LNCAP (cell line): ENCODE results near the gene PTGR2.

Source experiments
- TF ChIP-seq, protein P1 (sequence below): fragments of 450-650 bp; IDR thresholded peaks from 2 replicates; pipeline ENCODE4 v1.5.1; 2017; ENCODE audit warnings: mild to moderate bottlenecking

PTGR2 gene

DNA sequence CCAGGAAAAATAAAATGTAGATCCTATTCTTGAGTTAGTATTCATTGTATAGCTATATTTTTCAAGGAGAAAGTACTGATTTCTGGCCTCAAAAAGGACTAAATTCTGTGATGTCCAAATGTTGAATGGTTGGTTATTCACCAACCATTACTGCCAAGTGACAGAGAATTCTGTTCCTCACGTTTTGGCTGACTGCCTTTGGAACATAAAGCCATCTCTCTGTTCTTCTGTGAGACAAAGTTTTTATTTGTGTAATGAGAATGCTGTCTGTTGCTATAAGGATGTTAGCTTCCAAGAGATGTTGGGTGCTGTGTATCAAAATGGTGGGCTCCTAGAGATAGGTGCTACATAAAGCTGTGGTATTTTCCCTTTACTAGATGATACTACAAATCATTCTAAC, 44.3 kb downstream of the PTGR2 start:
- TF ChIP-seq, protein P1, sequence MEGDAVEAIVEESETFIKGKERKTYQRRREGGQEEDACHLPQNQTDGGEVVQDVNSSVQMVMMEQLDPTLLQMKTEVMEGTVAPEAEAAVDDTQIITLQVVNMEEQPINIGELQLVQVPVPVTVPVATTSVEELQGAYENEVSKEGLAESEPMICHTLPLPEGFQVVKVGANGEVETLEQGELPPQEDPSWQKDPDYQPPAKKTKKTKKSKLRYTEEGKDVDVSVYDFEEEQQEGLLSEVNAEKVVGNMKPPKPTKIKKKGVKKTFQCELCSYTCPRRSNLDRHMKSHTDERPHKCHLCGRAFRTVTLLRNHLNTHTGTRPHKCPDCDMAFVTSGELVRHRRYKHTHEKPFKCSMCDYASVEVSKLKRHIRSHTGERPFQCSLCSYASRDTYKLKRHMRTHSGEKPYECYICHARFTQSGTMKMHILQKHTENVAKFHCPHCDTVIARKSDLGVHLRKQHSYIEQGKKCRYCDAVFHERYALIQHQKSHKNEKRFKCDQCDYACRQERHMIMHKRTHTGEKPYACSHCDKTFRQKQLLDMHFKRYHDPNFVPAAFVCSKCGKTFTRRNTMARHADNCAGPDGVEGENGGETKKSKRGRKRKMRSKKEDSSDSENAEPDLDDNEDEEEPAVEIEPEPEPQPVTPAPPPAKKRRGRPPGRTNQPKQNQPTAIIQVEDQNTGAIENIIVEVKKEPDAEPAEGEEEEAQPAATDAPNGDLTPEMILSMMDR, result no peak

DNA sequence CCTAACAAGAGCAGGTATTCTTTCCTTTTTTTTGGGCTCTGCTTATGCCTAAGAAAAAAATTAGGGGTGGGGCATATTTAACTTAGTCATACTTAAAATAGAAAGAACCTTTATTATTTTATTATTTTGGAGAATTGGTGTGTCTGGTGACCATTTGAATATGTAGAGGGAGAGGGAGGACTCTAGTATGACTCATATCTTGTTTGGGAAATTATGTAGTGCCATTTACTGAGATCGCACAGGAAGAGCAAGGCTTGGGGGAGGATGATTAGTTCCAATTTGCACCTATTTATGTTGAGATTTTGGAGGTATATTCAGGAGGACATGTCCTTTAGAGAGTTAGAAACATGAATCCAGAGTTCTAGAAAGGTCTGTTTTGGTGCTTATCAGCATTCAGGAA, 44.9 kb downstream of the PTGR2 start:
- TF ChIP-seq, protein P1, result no peak

DNA sequence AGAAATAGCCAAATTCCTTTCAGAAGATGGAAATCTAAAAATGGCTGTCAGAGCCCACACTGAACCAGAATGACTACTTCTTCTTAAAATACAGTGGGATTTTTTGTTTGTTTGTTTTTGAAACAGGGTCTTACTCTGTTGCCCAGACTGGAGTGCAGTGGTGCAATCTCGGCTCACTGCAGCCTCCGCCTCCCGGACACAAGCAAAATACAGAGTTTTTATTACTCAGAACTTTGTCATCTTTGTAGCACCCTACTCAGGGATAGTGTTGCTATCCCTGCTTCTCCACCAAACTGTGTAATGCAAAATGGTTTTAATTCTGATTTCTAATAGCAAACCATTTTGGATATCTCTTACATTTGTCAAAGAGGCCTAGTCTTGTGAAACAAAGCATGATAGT, 51.4 kb downstream of the PTGR2 start:
- TF ChIP-seq, protein P1, result no peak

DNA sequence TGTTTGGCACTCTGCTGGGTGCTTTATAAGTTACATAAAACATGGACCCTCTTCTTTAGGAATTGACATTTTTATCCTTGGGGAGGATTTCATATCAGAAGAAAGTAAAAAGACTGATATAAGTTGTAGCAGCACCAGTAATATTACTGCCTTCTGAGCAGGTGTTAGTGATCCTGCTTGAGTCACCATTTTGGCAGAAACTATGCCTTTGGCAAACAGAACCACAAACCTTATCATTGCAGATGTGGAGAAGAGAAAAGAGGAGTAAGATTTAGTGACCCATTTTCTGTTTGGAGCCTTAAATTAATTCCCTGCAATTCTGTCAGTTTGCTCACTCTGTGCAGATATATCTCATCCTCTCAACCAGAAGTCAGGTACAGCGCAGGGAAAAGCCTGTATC, 58.0 kb downstream of the PTGR2 start:
- TF ChIP-seq, protein P1, result no peak

DNA sequence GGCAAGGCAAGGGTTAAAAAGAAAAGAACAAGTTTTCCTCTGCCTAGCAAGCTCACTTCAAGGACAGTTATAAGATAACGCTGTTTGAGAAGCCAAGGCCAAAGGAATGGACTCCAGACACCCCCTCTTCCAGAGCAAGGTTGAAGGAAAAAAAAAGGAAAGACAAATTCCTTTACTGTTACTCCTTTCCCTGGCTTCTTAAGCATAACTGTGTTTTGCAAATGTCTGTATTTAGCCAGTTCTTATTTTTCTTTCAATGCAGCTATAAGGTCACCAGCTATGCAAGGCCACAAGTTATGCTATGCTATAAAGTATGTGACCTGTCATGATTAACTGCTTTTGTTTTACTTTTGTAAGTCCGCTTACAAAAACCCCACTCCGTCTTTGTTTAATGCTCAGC, 61.6 kb downstream of the PTGR2 start:
- TF ChIP-seq, protein P1, result no peak

DNA sequence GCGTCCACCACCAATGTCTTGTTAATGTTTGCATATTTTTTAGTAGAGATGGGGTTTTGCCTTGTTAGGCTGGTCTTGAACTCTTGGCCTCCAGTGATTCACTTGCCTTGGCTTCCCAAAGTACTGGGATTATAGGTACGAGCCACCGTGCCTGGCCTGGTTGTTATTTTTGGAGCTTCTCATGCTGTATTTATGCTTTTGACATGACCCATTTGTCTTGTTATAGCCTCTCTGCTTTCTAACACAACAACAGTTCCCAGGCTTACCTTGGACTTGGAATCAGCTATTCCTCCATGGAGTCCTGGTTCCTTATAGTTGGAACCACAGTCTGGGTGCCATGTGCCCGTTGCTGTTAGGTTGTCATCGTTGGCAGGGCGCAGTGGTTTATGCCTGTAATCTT, 64.7 kb downstream of the PTGR2 start:
- TF ChIP-seq, protein P1, result no peak

DNA sequence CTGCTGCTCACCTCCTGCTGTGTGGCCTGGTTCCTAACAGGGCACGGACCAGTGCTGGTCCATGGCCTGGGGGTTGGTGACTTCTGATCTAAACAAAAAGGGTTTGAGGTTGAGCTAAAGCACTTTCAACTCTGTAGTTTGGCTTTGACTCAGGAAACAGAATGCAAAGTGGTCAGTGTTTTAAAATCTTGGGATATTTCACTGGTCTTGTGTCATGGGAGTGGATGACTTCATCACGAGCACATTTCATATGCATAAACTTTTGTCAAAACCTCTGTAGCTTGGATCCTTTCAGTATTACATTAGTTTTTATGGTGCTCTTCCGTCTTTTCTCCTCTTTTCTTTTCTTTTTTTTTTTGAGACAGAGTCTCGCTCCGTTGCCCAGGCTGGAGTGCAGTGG, 72.7 kb downstream of the PTGR2 start:
- TF ChIP-seq, protein P1, result no peak
